Activated CD8-positive, alpha-beta T cell treated with anti-CD3 and anti-CD28 coated beads for 36 hours (primary cell): ENCODE measurements around the gene UBAC2. TPM values are rescaled to one million over a fixed set of nuclear protein-coding genes. Genes with fewer than 3 reads are reported as not detected.

Source experiments
- ATAC-seq: fragments of 200-7000 bp; cut with Tn5 transposase; one replicate; pipeline ENCODE4 v1.10.0; 2021; ENCODE audit warnings: mild to moderate bottlenecking, moderate library complexity
- CTCF ChIA-PET: fragments of 350-600 bp; sonication (Branson Sonifier 250); formaldehyde crosslinking; loops from one replicate; lab custom pipeline; 2021; ENCODE audit warnings: antibody characterized with exemption; lab: Charles Lee
- POLR2A ChIA-PET: fragments of 350-600 bp; sonication (Branson Sonifier 250); formaldehyde crosslinking; loops from one replicate; lab custom pipeline; 2021; ENCODE audit warnings: antibody characterized with exemption; lab: Charles Lee
- DNase-seq: peaks from one replicate; pipeline ENCODE4 v3.0.0-alpha.2; 2020
- H3K27ac Mint-ChIP-seq: one replicate; pipeline ENCODE4 v1.8.0; 2021; ENCODE audit warnings: mild to moderate bottlenecking, mixed read lengths
- H3K27me3 Mint-ChIP-seq: one replicate; pipeline ENCODE4 v1.8.0; 2021; ENCODE audit warnings: mixed read lengths
- H3K36me3 Mint-ChIP-seq: one replicate; pipeline ENCODE4 v1.8.0; 2021; ENCODE audit warnings: low read depth, mixed read lengths
- H3K4me1 Mint-ChIP-seq: one replicate; pipeline ENCODE4 v1.8.0; 2021; ENCODE audit warnings: low read depth, mixed read lengths
- H3K4me3 Mint-ChIP-seq: one replicate; pipeline ENCODE4 v1.8.0; 2021; ENCODE audit warnings: mild to moderate bottlenecking, moderate library complexity, mixed read lengths
- H3K9me3 Mint-ChIP-seq: one replicate; pipeline ENCODE4 v1.8.0; 2021; ENCODE audit warnings: mixed read lengths
- intact Hi-C: fragments of 100-400 bp; cut with micrococcal nuclease; formaldehyde crosslinking; loops from one replicate; pipeline ENCODE4 v1.10.0; 2022
- total RNA-seq, 2 experiments: library from RNA; stranded (reverse); gene quantifications; one replicate each; pipeline ENCODE4 v1.2.3, GENCODE V29; 2021
- TF ChIP-seq, protein P1 (sequence below): fragments of 200-600 bp; IDR thresholded peaks from one replicate; pipeline ENCODE4 v1.8.0; 2022; ENCODE audit warnings: antibody characterized with exemption, mild to moderate bottlenecking

UBAC2 gene
- total RNA-seq, 2 experiments from 2014 or later: 63.7 to 68.4 TPM

DNA sequence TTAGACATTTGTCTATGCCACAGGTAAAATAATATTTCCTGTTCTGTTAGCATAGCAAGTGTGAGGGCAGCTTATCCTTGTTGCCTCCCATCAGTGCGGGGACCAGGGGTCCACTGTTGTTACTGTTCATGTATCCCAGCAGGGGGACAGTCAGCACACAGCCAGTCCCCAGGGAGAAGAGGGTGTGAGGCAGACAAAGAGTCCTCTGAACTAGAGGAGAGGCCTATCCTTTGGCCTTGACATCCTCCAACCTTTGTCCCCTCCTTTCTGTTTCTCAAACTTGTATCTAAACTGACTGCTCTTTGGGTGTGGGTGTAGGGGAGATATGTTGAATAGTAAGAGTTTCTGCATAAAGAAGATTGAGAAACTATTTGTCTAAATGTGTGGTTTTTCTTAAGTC, 60.4 kb downstream of the UBAC2 start:
- ChIA-PET POLR2A (interaction anchor here (1.7 to 2.4 kb wide), 3 partner anchors 9 to 60 kb away, joined by 5 to 18 read pairs (median 5); partner anchors contain the start of gene UBAC2), CTCF (interaction anchor here (0.9 to 2.4 kb wide), 5 partner anchors 9 to 175 kb away, joined by 3 to 25 read pairs (median 3); no protein-coding TSS in a partner anchor)
- TF ChIP-seq, protein P1, sequence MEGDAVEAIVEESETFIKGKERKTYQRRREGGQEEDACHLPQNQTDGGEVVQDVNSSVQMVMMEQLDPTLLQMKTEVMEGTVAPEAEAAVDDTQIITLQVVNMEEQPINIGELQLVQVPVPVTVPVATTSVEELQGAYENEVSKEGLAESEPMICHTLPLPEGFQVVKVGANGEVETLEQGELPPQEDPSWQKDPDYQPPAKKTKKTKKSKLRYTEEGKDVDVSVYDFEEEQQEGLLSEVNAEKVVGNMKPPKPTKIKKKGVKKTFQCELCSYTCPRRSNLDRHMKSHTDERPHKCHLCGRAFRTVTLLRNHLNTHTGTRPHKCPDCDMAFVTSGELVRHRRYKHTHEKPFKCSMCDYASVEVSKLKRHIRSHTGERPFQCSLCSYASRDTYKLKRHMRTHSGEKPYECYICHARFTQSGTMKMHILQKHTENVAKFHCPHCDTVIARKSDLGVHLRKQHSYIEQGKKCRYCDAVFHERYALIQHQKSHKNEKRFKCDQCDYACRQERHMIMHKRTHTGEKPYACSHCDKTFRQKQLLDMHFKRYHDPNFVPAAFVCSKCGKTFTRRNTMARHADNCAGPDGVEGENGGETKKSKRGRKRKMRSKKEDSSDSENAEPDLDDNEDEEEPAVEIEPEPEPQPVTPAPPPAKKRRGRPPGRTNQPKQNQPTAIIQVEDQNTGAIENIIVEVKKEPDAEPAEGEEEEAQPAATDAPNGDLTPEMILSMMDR: no peak
- ATAC-seq (no peak), DNase-seq (no peak)
- Mint-ChIP-seq H3K27ac (peak overlapping the region; percentile 75), H3K36me3 (peaks cover 37% of the 10 kb centered on the region), H3K9me3 (no peaks in the 10 kb centered on the region), H3K4me1 (peaks cover 70% of the 10 kb centered on the region), H3K4me3 (no peak overlapping the region), H3K27me3 (no peaks in the 10 kb centered on the region)
- intact Hi-C loops: no loop called here

DNA sequence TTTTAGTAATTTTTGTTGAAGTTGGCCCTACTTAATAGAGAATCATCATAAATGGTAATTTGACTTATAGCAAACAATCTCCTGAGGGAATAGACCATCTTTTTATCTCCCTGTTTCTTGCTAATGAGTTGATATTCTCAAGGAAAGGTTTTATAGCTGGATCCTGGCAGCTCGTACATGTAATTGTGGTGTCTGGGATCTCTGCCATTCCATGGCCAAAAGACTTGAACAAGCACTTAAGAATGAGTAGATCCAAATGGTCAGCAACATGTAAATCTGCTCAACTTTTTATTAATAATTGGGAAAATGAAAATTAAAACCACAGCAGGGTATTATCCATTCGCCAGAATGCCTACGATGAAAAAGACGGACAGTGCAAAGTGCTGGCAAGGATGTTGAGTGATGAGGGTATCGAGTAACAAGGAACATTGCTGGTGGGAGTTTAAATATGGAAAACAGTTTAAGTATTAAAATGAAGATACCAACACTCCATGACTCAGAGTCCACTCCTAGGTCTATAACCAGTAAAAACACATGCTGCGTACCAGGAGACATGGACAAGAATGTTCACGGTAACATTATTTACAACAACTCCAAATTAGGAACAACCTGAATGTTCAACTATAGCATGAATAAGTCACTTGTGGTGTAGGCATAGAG, 62.6 kb downstream of the UBAC2 start:
- H3K36me3 Mint-ChIP-seq: peaks cover 30% of the 10 kb centered on the region
- DNase-seq (no peak), ATAC-seq (no peak)
- peaks cover 67% of the 10 kb centered on the region for H3K4me1 Mint-ChIP-seq
- TF ChIP-seq, protein P1: no peak
- intact Hi-C loops: no loop called here
- no peak overlapping the region for H3K4me3 Mint-ChIP-seq
- H3K27ac Mint-ChIP-seq: peak overlapping the region; percentile 63
- no peaks in the 10 kb centered on the region for H3K9me3 Mint-ChIP-seq
- ChIA-PET CTCF (interaction anchor here (0.7 to 13.3 kb wide), 5 partner anchors 39 to 419 kb away, joined by 3 to 280 read pairs (median 168); partner anchors contain the start of gene UBAC2), POLR2A (interaction anchor here (0.6 to 2.8 kb wide), 3 partner anchors 62 to 126 kb away, joined by 3 to 14 read pairs (median 3); partner anchors contain the start of gene UBAC2)
- no peaks in the 10 kb centered on the region for H3K27me3 Mint-ChIP-seq

DNA sequence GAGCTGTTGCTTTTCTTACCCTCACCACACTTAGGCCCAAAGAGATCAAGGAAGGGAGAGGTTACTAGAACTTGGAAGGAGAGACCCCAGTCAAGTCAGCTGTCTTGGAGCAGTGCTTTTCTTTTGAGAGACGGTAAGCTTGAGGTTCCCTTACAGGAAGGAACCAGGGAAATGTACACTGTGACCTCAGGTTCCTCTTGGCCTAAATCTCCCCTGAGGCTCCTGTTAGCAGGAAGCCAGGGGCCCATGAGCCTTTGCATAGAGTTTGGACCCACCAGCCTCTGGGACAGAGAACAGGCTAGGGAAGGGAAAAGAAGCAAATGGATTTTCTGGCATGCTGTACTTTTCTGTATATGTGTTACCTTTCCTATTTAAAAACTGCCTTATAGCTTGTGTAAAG, 63.4 kb downstream of the UBAC2 start:
- Mint-ChIP-seq H3K27ac (peak overlapping the region; percentile 63), H3K4me3 (no peak overlapping the region)
- no peak for ATAC-seq

DNA sequence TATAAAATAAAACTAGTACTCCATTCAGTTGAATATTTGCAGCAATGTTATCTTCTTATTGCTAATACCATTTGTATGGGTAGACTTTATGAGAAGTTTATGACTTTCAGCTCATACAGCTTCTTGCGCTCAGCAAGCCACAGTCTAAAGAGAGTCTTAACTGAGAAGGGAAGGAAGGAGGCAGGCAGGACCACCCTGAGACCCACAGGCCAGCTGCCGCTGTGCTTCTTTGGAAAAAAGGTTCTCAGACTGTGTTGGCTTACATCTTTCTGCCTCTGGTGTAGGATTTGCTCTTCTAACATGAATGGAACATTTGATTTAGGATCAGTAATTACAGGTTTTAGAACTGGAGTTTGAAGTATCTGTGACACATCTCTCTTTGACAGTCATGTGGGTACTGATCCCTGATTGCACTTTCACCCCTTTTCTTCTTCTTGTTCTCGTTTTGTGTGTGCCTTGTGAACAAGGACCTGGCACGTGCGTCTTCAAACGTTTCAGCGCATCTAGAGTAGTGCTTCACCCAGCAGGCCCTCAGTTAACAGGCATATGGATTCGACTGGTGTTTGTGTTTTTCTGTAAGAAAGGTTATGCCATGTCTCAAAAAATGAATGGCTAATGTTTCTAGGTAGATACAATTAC, 64.6 kb downstream of the UBAC2 start:
- H3K27ac Mint-ChIP-seq: peak overlapping the region; percentile 86
- peaks cover 62% of the 10 kb centered on the region for H3K4me1 Mint-ChIP-seq
- ChIA-PET POLR2A (interaction anchor here (1.0 to 2.8 kb wide), 5 partner anchors 14 to 170 kb away, joined by 3 to 14 read pairs (median 4); partner anchors contain the start of gene UBAC2), CTCF (interaction anchor here (0.9 to 13.4 kb wide), 33 partner anchors 9 to 422 kb away, joined by 3 to 280 read pairs (median 5); partner anchors contain the start of gene UBAC2)
- peak; percentile 68 for DNase-seq
- TF ChIP-seq, protein P1: no peak
- peak overlapping the region; percentile 3 for H3K4me3 Mint-ChIP-seq
- ATAC-seq: peak; percentile 70
- H3K9me3 Mint-ChIP-seq: no peaks in the 10 kb centered on the region
- H3K27me3 Mint-ChIP-seq: no peaks in the 10 kb centered on the region
- peaks cover 21% of the 10 kb centered on the region for H3K36me3 Mint-ChIP-seq
- intact Hi-C loops: loop anchor here (2.0 to 5.0 kb wide), 2 partner anchors 88 to 178 kb away; no protein-coding TSS in a partner anchor

More for the DNA sequence above, 63.4 kb downstream of the UBAC2 start:
- peaks cover 67% of the 10 kb centered on the region for H3K4me1 Mint-ChIP-seq
- no peaks in the 10 kb centered on the region for H3K9me3 Mint-ChIP-seq
- intact Hi-C loops: loop anchor here (2.0 kb wide), 1 partner anchor 87 kb away; no protein-coding TSS in a partner anchor
- CTCF ChIA-PET: interaction anchor here (0.7 to 13.4 kb wide), 7 partner anchors 40 to 420 kb away, joined by 3 to 280 read pairs (median 168); partner anchors contain the start of gene UBAC2
- H3K36me3 Mint-ChIP-seq: peaks cover 30% of the 10 kb centered on the region
- POLR2A ChIA-PET: interaction anchor here (1.3 to 2.8 kb wide), 2 partner anchors 13 to 63 kb away, joined by 4 to 14 read pairs; partner anchors contain the start of gene UBAC2
- TF ChIP-seq, protein P1: no peak
- DNase-seq: no peak
- no peaks in the 10 kb centered on the region for H3K27me3 Mint-ChIP-seq
